Left forelimb (tissue), 1 donor: ENCODE measurements around the gene ATP2B3.

Experiments
- DNase-seq: peaks from one replicate; pipeline ENCODE4 v3.0.0-alpha.2; 2018; ENCODE audit warnings: low spot score

ATP2B3 gene

DNA sequence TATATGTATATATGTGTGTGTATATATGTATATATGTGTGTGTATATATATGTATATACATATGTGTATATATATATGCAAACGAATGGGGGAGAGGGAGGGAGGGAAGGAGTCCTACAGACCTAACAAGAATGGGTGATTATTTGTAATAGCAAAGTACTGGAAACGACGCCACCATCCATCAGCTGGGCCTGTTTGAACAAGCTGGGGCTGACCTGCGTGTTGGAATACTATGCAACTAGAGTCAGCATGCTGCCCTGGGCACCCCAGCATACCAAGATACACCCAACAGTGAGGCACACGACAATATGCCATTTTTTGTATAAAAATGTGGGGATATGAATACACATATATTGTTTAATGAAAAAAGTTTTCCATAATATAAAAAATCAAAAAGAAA lies 103.1 kb downstream of the ATP2B3 start:
- no peak for DNase-seq

DNA sequence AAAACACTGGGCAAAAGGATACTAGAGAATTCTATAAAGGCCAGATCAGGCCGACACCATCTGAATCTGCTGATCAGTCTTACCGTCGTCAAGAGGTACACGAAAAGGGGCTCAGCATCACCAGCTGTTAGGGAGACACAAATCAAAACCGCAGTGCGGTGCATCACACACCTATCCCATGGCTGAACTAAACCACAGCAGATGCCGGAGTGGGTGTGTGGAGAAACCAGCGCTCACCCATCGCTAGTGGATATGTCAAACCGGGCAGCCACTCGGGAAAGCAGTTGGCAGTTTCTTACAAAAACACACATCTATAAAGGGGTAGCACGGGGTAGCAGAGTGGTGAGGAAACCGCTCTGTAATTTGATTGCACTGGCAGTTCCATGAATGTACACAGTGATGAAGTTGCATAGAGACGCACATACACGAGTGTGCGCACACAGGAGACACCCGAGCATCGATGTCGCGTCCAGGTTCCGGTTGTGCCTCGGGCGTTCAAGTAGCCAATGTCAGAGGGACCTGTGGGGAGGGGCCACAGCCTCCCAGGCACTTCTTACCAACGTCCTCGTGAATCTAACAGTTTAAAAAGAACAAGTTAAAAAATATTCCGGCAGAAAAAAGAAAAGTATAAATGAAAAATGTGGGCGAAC lies 104.6 kb downstream of the ATP2B3 start:
- DNase-seq = no peak

DNA sequence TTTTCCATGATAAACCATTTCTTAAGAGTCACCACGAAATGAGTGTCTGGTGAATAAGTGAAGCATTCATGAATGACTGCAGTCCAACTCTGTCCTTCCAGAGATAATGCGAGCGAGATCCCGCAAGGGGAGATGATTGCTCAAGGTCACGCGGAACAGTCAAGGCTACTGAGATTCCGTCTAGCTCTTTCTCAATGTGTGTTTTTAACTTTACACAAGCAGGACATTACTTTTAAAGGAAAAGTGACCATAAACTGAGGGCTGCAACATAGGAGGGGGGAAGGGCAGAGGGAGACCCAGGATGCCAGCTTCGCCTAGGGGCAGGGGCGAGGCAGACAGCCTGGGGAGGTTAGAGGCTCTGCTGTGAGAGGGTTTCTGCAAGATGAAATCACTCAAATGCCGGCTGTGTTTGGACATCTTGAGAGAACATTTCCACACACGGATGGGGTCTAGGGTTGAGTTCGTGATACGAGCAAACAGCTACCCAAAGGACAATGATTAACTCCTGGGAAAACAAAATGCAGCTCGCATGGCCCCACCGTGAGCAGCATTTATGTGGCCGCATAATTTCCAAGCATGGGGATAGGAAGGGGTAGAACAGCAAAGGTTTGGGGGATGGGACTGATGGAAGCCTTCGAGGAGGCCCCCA lies 105.3 kb downstream of the ATP2B3 start:
- no peak for DNase-seq

DNA sequence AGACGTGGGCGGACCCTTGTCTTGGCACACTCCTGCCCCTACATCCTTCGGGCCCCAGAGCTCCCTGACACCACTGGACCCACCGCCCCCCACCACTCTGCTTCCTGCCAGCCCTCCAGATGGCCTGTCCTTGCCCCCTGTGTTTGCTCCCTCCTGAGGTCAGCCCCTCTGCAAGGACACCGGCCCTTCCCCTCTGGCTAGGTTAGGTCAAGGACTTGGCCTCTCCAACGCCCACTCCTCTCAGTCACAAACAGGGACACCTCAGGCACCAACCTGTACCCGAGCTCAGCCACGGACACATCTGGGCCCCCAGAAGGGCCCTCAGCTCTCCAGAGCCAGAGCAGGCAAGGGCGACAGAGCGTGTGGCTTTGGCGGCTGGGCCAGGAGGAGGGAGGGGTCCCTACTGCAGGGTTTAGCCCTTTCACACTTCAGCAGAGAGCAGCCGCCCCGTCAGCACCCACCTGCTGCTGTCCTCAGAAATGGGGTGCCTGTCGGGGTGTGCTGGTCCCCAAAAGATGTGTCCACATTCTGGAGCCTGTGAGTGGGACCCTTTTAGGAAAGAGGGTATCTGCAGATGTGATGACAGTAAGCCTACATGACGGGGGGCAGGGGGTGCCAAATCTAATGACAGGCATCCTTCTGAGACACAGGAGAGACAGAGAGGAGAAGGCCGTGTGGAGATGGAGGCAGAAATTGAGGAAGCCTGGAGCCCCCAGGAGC lies 106.0 kb downstream of the ATP2B3 start:
- DNase-seq = no peak

DNA sequence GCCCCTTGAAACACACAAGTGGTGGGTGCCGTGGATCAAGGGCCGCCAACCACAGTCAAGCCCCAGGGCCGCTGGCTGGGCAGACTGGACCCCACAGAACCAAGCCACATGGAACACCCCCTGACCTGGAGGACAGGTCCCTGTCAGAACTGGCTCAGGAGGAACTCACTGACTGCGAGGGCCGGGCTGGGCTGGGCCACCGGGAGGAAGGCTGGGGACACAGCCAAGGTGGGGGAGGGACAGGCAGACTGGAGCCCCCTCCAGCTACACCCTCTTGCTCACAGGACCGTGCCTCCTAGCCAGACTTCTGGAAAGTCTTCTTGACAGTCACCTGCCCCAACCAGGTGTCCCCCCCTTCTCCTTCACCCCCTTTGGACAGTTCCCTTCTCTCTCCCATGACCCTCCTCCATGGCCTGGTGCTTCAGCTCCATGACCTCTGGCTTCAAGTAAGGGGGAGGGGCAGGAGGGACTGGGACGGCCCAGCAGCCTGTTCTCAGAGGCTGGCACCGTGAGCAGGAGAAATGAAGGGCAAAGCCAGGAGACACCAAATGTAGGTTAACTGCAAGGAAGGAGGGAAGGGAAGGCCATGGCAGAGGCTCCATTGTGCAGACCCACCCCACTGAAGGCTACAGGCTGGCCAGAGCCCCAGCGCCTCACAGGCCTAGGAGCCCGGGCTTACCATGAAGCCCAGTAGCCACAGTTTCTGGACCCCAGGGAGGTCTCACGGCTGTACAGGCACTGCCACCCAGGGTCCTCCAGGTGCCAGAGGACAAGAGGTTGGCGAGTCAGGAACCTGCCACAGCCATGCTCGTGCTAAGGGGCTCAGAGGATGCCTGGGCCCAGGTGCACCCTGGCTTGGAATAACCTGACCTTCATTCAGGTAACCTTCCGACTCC lies 107.0 kb downstream of the ATP2B3 start:
- DNase-seq = no peak

DNA sequence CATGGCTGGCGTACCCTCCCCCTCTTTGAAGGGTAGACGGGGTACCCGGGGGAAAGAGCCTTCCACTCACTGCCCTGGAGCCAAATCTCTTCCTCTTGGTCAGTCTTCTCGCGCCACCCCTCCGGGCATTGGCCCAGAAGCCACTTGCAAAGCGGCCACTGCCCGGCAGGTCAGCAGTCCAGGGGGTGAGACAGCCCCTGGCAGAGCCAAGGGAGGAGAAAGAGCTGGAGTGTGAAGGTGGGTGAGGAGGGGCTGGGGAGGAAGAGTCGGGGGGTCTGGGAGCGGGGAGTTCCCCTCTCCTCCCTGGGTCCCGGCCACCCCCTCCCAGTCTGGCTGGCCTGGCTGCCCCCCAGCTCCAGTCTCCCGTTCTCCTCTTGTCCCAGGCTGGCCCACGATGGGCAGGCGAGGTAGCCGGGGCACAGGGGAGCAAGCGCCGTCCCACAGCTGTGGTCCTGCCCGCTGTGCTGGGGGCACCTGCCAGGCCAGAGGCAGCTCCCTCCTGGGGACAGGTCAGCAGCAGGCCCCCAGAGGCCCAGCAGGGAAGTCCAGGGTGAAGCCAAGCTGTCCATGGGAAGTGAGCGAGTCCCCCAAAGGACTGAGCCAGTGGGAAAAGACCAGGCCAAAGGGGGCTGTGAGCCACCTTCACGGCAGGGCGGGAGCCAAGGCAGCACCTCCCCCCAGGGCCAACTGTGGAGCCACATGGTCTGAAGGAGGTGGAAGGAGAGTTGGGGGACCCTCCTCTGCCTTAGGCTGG lies 108.0 kb downstream of the ATP2B3 start:
- DNase-seq = no peak

DNA sequence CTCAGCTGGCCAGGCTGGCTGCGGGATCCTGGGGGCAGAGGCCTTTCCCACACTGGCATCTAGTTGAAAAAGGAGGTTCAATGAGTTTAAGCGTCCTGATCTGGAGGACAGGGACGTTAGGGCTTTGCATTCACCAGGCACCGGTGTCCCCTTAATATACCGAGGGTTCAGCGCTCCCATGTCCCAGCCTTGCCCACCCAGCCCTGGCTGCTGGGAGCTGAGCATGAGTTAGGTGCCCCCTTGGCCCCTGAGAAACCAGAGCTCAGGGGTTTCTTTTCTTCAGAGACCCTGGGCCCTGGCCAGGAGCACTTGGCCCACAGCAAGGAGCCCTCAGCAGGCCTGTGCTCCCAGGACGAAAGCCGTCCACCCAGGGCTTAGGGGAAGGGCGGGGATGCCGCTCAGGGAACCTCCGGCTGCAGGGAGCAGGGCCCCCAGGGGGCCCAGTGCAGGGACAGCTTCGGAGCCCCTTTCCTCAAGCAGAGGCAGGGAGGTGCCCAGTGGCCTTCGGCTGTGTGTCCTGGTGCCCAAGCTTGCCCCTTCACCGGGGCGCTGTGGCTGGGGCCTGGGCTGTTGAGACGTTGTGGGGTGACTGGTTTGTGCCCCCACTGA lies 108.7 kb downstream of the ATP2B3 start:
- DNase-seq = no peak

DNA sequence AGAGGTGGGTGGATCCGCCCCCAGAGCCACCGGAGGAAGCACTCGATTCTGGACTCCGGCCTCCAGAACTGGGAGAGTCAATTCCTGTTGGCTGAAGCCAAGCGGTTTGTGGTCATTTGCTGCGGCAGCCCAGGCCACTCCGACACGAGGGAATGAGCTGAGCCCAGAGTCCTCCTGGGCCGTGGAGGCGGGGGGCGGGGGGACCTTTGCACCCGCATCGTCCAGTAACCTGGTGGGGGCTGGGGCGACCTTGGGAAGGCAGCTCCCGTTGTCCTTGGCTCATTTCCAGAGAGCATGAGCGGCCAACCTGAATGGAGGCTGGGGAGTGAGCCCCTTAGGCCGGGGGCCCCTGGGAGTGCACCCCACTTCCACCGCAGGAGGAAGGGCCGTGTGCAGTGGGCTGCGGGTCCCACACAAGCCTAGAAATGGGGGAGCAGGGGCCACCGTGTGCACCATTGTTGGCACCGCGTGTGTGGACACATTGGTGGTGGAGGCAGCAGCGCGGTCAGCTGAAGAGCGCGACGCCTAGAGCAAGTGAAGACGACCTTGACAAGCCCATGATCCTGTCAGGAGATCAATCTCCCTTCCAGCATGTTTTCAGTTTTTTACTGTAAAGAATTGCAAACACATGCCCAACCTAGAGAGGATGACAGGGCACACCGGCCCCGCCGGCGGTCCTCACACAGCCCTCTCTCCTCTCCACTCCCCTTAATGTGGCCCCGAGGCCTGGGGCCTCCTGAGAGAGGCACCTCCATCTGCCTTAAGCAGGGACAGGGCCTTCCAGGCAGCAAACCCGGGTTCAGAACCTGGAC lies 109.6 kb downstream of the ATP2B3 start:
- no peak for DNase-seq

DNA sequence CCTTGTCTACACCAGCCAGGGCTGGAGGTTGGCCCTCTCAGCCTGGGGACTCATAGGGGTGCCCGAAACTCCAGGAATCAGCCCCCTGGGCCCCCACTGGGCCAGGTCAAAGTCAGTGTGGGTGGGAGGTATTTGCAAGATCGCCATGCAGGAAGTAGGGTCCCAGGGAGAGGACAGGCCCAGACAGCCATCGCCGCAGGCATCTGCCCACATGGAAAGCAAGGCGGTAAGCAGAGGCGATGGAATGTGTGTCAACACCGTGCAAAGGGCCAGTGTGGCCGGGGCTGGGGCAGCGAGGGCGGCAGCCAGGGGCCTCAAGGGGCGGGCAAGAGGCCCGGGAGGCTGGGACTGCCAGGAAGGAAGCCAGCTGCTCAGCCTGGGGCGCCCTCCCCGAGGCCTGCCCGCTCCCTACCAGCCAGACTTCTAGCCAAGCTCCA lies 110.3 kb downstream of the ATP2B3 start:
- DNase-seq = no peak

DNA sequence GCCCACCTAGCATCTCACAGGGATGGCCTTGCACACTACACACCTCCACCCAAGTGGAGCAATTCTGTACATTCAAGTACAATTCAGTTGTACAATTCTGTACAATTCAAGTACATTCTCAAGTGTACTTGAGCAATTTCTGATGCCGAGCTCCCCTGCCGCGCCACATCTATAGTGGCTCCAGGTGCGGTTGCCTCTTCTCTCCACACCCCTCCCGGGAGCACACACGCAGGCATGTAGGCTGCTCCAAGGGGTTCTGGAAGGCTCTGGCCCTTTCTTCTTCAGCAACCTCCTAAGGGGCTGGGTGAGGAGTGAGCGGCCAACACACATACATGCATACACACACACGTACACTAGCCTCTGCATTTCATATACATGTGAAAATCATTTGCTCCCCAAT lies 110.7 kb downstream of the ATP2B3 start:
- DNase-seq = no peak

DNA sequence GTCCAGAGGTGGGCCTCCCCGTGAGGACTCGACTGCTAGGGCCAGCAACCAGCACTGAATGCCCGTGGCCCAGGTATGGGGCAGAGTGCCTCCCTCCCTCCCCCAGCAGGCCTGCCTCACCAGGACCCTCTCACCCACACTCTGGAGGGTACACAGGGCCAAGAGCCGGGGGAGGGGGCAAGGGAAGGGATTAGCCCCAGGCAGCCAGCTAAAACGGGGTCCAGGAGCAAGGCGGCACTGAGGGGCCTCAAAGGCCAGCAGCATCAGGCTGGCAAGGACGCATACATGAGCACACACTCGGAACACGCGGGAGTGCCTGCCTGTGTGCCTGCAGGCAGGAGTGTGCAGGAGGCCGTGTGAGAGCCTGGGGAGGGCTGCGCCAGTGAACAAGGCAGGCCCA lies 111.2 kb downstream of the ATP2B3 start:
- DNase-seq = no peak

DNA sequence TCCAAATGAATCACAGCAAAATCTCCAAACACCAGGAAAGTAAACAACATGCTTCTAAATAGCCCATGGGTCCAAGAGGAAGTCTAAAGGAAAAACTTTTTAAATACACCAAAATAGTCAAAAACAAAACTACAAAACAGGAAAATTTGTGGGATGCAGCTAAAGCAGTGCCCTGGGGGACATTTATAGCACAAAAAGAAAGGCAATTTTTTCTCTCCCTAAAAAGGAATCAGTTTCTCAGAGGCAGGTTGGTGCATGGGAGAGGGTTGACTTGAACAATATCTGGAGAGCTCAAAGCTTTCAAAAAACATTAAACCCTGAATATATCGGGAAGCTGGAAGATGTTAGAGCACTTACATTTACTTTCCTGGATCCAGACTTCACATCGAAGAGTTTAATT lies 113.9 kb downstream of the ATP2B3 start:
- DNase-seq = no peak

DNA sequence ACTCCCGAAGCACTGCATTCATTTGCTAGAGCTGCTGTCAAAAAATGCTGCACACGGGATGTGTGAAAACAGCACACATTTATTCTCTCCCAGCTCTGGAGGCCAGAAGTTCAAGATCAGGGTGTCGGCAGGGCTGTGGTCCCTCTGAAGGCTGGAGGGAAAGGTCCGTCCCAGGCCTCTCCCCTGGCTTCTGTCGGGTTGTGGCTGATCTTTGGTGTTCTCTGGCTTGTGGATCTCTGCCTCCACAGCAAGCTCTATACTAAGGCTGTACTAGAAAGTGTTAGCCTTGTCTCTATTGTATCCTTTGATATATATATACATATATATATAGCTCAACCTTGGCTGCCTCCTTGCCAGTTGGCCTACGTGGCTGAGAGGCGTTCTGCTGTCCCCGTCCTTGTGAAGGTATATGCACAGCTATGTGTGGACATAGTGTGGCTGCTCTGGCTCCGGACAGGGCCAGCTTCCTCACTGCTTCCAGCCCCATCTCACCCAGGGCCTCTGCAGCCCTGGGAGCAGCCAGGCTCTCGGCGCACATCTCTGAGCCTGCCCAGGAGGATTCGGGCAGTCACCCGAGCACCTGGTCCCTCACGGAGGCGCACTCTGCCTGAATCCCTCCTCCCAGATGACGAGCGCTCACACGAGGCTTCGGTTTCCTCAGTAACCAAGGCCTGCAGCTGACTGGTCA lies 114.6 kb downstream of the ATP2B3 start:
- no peak for DNase-seq
